Cortex of kidney (tissue), 1 donor: ENCODE data around the gene APCDD1L.

Experiments
- DNase-seq: peaks from one replicate; lab custom pipeline; 2025; lab: John Stamatoyannopoulos, UW

The APCDD1L gene

GRCh38 chr20:58515233-58516212 lies at the start of gene APCDD1L:
TSS of gene APCDD1L (minus strand) at chr20:58515399. CDS start at chr20:58514707, 692 bp downstream.
- no peak for DNase-seq

GRCh38 chr20:58559368-58559729 lies 44.1 kb upstream of the APCDD1L start:
- no peak for DNase-seq

DNA sequence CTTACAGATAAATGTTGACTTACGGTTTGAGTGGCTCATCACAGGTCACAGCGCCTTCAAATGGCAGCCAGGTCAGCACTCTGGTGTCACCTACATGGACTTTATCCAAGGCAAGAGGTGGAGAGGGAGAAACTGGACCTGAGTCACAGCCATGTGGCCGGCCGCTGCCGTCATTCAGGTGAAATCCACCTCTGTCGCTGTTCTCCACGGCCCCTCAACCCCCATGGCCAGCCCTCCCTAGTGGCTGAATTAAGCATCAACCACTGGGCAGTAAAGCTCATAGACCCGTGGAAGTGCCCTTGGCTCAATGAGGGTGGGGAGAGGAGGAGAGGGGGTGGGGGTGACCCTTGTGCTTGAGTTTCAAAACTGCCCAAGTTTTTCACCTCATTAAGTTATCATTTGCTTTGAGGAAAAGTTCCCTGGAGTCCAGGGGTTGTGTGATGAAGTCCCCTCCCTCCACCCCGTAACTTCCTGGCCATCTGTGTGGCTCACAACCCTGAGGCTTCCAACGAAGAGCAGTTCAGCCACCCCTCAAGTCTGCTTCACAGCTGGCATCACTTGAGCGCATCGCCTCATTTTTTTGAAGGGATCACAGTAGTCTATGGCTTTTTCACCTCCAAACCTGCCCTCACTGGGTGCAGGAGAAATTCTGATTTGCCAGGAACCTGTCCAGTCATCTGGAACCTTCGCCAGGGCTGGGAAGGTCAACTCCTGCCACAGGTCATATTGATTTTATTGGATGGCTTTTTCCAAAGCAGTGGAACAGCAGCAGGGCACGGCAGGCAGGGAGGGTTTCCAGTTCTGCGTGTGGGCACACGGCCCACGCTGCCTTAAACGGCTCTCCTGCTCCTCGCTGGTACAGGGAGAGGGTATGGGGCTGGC lies 43.5 kb upstream of the APCDD1L start:
- no peak for DNase-seq

GRCh38 chr20:58557733-58558342 lies 42.6 kb upstream of the APCDD1L start:
- DNase-seq, result no peak

GRCh38 chr20:58556961-58557360 lies 41.8 kb upstream of the APCDD1L start:
- no peak for DNase-seq

- no peak for DNase-seq
Observed at GRCh38 chr20:58555078-58555765, 40.0 kb upstream of the APCDD1L start.

- DNase-seq, result no peak
Observed at GRCh38 chr20:58554541-58554940, 39.3 kb upstream of the APCDD1L start.

- no peak for DNase-seq
Observed at GRCh38 chr20:58553841-58554240, 38.6 kb upstream of the APCDD1L start.

DNA sequence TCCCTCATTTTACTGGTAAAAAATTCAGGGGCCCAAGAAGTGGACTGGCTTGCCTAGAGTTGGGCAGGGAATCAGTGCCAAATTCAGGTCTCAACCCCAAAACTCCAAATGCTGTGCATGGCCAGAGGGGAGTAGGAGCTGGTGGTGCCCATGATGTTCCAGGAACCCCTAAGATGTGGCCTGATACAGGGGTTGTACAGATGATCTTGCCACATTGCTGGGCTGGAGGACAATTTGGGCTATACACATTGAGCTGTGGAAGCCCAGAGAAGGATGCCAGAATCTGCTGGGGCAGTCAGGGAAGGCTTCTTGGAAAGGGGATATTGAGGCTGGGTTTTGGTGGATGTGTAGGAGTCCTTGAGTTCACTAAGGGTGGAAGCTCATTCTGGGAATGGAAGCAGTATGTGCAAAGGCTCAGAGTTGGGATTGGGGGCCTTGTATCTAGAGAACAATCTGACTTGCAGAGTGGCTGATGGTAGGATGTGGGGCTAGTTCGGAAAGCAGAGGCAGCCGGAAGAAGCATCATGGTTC lies 38.0 kb upstream of the APCDD1L start:
- DNase-seq, result no peak

DNA sequence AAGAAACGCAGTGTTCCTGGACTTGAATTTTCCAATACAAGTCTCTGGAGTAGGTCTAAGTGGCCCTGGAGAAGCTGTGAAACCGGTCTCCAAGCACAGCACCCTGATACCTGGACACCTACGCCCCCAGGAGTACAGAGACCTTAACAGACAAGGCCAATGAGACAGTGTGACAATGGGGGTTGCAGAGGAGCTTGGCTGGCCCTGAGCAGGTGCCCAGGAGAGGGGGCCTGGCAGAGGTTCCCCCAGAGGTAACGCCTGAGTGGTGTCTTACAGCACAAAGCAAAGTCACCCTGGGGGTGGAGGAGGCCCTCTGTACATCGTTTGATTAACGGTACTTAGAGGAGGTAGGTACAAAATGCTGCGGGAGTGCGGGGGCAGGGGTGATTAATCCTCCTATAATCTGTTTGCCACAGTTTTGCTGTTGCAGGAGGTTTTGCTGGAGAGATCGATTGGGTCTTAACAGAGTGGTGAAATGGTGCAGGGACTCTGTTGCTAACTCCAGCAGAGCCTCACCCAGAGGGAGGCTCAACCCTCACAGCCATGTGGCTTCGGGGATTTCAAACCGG lies 37.3 kb upstream of the APCDD1L start:
- DNase-seq, result no peak

DNA sequence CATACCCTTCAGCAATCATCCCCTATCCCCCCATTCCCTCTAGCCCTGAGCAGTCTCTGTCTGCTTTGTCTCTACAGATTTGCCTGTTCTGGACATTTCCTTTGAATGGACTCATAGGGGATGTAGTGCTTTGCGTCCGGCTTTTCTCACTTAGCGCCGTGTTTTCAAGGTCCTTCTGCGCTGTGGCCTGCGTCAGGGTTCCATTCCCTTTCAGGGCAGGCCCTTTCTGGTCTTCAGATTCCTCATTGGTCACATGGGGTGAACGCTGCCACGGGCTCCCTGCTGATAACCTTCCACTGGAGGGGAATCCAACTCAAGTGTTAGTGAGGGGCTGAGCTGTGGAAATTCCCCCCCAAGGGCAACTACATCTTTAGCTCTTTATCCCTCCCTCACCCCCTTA lies 36.4 kb upstream of the APCDD1L start:
- DNase-seq, result no peak

DNA sequence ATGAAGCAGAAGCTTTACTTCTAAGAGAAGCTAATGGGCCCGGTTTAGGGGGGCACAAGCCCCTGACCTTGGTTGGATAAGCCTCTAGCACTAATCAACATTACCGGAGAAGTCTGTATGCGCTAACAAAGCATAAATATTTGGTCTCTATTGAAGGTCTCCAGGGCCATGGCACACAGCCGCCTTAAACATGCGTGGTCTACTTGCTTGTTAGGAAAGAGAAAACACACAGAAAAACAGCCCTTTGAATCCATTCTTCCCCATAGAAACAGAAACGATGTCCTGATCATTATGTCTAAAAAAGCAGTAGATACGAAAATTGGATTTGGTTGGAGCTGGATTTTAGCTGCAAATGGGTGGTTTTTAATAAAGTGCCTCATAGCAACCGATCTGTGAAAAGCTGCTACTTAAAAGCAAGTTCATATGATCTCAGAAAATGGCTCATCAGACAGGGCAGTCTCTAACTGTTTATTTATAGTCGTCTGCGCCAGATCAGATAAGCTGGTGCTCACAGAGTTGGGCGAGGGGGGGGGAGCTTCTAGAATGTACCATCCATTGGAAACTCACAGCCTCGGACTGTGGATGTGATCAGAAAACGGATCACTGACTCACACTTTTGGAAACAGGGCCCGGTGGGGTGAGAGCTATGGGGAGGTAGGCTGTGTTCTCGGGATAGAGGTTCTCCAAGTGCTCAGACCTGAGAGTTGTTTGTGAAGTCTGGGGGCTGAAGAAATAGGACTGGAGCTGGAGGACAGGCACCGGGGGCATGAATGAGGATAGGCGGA lies 35.3 kb upstream of the APCDD1L start:
- DNase-seq, result no peak

GRCh38 chr20:58549231-58550209 lies 34.3 kb upstream of the APCDD1L start:
- DNase-seq, result no peak

GRCh38 chr20:58547623-58548475 lies 32.6 kb upstream of the APCDD1L start:
- no peak for DNase-seq

DNA sequence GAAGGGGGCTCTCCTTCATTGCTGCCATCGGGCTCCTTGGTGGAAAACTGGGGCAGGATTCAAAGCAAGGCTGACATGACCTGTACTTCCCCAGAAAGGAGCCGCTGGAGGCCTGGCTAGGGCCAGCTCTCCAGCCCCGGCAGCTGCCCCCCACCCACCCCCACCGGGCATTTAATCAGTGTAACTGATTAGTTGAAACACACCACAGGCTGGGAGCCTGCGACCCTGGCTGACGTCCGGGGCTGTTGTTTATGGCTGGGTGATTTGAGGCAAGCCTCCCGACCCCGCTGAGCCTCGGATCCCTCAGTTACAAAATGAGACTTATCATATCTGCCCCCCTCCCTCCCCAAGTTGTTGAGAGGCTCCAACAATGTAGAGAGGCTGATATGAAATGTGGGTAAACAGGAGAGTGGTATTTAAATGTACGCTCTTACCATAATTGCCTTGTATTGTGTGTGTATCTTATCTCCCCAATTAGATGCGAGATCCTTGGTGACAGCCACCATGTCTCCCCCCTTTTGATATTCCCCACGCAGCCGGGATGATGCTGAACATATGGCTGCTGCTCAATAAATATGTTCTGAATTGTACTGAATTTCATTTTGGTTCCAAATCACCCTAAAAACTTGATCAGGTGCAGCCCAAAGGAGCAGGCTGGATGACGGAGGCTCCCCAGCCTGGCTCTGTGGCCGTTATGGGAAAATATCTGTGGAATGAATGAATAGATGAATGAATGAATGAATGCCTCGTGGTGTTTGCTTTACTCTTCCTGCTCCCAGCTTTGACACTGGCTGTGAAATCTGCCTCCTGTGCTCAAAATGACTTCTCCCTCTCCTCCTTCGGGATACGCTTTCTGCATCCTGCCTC lies 31.8 kb upstream of the APCDD1L start:
- no peak for DNase-seq

DNA sequence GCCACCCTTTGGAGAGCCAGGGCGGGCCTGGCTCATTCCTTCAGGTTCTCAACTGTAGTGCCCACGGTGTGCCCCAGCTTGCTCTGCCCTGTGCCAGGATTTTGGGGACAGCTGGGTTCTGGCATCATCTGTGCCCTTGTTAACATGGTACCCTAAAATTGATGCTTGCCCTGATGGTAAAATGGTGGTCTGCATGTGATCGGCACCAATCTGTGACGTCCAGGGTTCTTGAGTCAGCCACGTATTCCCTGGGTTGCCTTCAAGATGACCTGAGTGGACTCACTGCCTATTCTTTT lies 31.2 kb upstream of the APCDD1L start:
- no peak for DNase-seq
